CD4-positive, alpha-beta T cell treated with Interleukin-17A for 4 hours (primary cell): ENCODE results near the gene NAA35.
"Not testable (repeated sequence)": the region's sequence is repeated elsewhere in the genome, so short reads cannot be mapped to it uniquely, and the experiment has no call there.

Experiments used
- DNase-seq: peaks from one replicate; pipeline ENCODE4 v3.0.0-alpha.2; 2020; ENCODE audit warnings: mixed read lengths

NAA35 gene

GRCh38 chr9:85940832-85941621 is at the start of gene NAA35:
NAA35 (plus strand) TSS chr9:85941146; CDS start chr9:85942160, 1,014 bp downstream.
- DNase-seq: peak; percentile 99

GRCh38 chr9:85892401-85892800 is 48.5 kb upstream of the NAA35 start:
- no peak for DNase-seq

- no peak for DNase-seq
Observed at GRCh38 chr9:85895685-85896084, 45.3 kb upstream of the NAA35 start.

GRCh38 chr9:85897848-85898247 is 43.1 kb upstream of the NAA35 start:
- no peak for DNase-seq

- no peak for DNase-seq
Observed at GRCh38 chr9:85898332-85898731, 42.6 kb upstream of the NAA35 start.

GRCh38 chr9:85899388-85899787 is 41.6 kb upstream of the NAA35 start:
- DNase-seq: no peak

GRCh38 chr9:85900504-85901201 is 40.3 kb upstream of the NAA35 start:
- DNase-seq: peak; percentile 32

GRCh38 chr9:85904975-85905374 is 36.0 kb upstream of the NAA35 start:
- no peak for DNase-seq

- no peak for DNase-seq
Observed at GRCh38 chr9:85905957-85906356, 35.0 kb upstream of the NAA35 start.

- no peak for DNase-seq
Observed at GRCh38 chr9:85909390-85909789, 31.6 kb upstream of the NAA35 start.

GRCh38 chr9:85914108-85914507 is 26.8 kb upstream of the NAA35 start:
- DNase-seq: no peak

- DNase-seq: no peak
Observed at GRCh38 chr9:85917756-85918155, 23.2 kb upstream of the NAA35 start.

GRCh38 chr9:85925493-85925892 is 15.5 kb upstream of the NAA35 start:
- no peak for DNase-seq

- no peak for DNase-seq
Observed at GRCh38 chr9:85927076-85927475, 13.9 kb upstream of the NAA35 start.

GRCh38 chr9:85931495-85931894 is 9.5 kb upstream of the NAA35 start:
- no peak for DNase-seq

GRCh38 chr9:85935950-85936349 is 5.0 kb upstream of the NAA35 start:
- DNase-seq: not testable (repeated sequence)

- no peak for DNase-seq
Observed at GRCh38 chr9:85940275-85940831, 593 bp upstream of the NAA35 start.

- DNase-seq: no peak
Observed at GRCh38 chr9:85941622-85941940, 635 bp downstream of the NAA35 start.

GRCh38 chr9:85941966-85942912 is 1.3 kb downstream of the NAA35 start:
- DNase-seq: no peak

GRCh38 chr9:85942913-85943709 is 2.2 kb downstream of the NAA35 start:
- no peak for DNase-seq

GRCh38 chr9:85943757-85944430 is 2.9 kb downstream of the NAA35 start:
- no peak for DNase-seq

GRCh38 chr9:85944672-85945071 is 3.7 kb downstream of the NAA35 start:
- DNase-seq: no peak
